Measurements from ENCODE around the gene ACBD4. TPM values are rescaled to one million over a fixed set of nuclear protein-coding genes. Genes with fewer than 3 reads are reported as not detected.
A peak's percentile ranks its signal among the peaks of the same experiment; 100 is the strongest.

Gene ACBD4
- total RNA-seq, 2 donors from 2014 or later, result 20.8 to 21.1 TPM

DNA sequence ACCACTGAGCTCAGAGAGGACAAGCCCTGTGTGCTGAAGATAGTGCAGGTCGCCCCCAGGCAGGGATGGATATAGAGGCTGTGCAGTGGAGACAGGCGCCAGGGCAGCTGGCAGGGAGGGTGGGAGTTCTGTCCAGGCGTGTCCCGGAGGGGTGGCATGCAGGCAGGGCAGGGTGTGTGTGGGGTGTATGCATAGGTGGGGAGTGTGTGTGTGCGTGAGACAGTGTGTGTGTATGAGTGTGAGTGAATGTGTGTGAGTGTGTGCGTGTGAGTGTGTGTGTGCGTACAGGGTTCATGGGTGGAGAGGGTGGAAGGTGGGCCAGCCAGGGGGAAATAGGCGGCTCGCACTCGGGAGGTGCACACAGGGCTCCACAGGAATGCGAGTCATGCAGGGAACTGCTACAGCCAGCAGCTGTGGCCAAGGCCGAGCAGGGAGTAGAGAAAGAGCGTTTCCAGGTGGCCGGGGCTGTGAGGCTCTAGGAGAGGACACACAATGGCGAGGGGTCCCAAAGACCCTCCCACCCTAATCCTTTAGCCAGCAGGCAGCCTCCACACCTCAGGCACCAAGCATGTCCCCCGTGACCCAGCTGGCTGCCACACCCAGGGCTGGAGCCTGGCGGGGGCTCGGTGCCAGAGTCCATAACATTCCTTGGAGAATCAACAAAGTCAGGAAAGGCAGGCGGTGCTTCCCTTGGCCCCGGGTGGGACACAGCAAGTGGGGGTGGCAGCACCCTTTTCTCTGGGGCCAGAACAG lies 7.8 kb upstream of the ACBD4 start:
- no peak overlapping the region for H3K4me3 ChIP-seq
- H3K27ac ChIP-seq, result peak overlapping the region; percentile 42 to 61 (median 47)
- DNase-seq (peak; percentile 39 to 74 (median 54)), ATAC-seq (peak; percentile 12)
- 29 to 48% methylated on average over 19 to 20 of the region's 20 CpGs for WGBS, 2 donors
- no peaks in the 10 kb centered on the region for H3K27me3 ChIP-seq
- TF ChIP-seq, protein P1, sequence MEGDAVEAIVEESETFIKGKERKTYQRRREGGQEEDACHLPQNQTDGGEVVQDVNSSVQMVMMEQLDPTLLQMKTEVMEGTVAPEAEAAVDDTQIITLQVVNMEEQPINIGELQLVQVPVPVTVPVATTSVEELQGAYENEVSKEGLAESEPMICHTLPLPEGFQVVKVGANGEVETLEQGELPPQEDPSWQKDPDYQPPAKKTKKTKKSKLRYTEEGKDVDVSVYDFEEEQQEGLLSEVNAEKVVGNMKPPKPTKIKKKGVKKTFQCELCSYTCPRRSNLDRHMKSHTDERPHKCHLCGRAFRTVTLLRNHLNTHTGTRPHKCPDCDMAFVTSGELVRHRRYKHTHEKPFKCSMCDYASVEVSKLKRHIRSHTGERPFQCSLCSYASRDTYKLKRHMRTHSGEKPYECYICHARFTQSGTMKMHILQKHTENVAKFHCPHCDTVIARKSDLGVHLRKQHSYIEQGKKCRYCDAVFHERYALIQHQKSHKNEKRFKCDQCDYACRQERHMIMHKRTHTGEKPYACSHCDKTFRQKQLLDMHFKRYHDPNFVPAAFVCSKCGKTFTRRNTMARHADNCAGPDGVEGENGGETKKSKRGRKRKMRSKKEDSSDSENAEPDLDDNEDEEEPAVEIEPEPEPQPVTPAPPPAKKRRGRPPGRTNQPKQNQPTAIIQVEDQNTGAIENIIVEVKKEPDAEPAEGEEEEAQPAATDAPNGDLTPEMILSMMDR (IDR thresholded peaks at IDR 0.05), result no peak
- TF ChIP-seq POLR2A (IDR thresholded peaks at IDR 0.05), result no peak
- no peaks in the 10 kb centered on the region for H3K9me3 ChIP-seq
- H3K4me1 ChIP-seq, result peaks cover 30% of the 10 kb centered on the region
- H3K36me3 ChIP-seq (replicated peaks in 1 of 2; ENCODE audit: insufficient read depth in 1 of 2, low read depth in 2 of 2), result no peaks in the 10 kb centered on the region
- intact Hi-C loops (cut with DNase I), result no loop called here

DNA sequence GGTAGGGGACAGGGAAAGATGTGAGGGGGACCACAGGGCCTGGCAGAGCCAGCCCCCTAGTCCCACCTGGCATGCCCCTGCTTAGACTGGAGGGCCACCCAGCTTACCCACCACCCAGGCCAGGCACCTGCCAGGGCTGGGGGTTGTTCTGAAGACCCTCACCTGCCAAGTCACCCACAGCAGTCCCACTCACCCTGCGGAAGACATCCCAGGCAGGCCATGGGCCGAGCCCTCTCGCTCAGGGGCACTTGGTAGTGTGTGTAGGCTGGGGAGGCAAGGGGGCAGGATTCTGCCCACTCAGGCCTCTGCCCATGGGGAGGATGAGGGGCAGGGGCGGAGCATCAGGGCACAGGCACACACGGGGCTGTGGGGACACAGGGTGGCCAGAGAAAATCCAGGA lies 7.2 kb upstream of the ACBD4 start:
- Histone ChIP-seq H3K4me3 (no peak overlapping the region), H3K36me3 (replicated peaks in 1 of 2; ENCODE audit: insufficient read depth in 1 of 2, low read depth in 2 of 2) (no peaks in the 10 kb centered on the region), H3K27ac (peak overlapping the region; percentile 42 to 61 (median 47)), H3K9me3 (no peaks in the 10 kb centered on the region), H3K4me1 (peaks cover 36% of the 10 kb centered on the region), H3K27me3 (no peaks in the 10 kb centered on the region)
- TF ChIP-seq, protein P1 (IDR thresholded peaks at IDR 0.05), result no peak
- TF ChIP-seq POLR2A (IDR thresholded peaks at IDR 0.05), result no peak
- ATAC-seq (no peak), DNase-seq (no peak)
- intact Hi-C loops (cut with DNase I), result no loop called here
- WGBS, 2 donors, result 82 to 93% methylated on average over 2 to 5 of the region's 5 CpGs

DNA sequence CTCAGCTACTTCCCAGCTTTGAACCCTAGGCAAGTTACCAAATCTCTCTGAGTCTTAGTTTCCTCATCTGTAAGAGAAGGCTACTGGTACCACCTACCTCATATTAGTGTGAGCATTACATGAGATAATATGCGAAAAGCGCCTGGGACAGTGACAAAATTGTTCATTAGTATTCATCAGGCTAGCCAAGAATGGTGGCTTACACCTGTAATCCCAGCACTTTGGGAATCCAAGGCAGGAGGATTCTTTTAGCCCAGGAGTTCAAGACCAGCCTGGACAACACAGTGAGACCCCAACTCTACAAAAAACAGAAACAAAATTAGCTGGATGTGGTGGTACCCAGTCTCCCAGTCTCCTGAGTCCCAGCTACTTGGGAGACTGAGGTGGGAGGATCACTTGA lies 6.5 kb upstream of the ACBD4 start:
- Histone ChIP-seq H3K27ac (no peak overlapping the region), H3K4me1 (peaks cover 36% of the 10 kb centered on the region), H3K9me3 (no peaks in the 10 kb centered on the region), H3K36me3 (replicated peaks in 1 of 2; ENCODE audit: insufficient read depth in 1 of 2, low read depth in 2 of 2) (no peaks in the 10 kb centered on the region), H3K4me3 (no peak overlapping the region), H3K27me3 (no peaks in the 10 kb centered on the region)
- 86 to 89% methylated on average over 2 of the region's 2 CpGs for WGBS, 2 donors
- TF ChIP-seq, protein P1 (IDR thresholded peaks at IDR 0.05), result no peak
- no peak for TF ChIP-seq POLR2A (IDR thresholded peaks at IDR 0.05)
- ATAC-seq (no peak), DNase-seq (no peak)
- intact Hi-C loops (cut with DNase I), result no loop called here

DNA sequence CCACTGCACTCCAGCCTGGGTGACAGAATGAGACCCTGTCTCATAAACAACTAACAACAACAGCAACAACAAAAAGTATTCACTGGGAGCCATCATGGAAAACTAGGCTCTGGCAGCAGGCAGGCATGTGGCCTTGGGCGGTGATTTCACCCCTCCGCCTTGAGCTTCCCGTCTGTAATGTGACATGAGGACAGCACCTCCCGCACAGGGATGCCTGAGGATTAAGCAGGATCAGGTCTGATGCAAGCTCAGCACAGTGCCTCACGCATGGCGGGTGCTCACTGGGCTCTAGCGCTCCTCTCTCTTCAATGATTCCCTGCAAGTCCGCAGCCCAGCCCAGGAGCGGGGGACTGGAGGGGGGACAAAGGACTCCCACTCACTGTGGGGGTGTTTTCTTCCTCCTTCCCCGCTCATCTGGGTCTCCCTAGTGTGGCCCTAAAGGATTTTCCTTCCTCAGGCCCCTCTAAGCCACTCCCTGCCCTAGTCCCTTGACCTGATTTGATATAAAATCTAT lies 6.0 kb upstream of the ACBD4 start:
- TF ChIP-seq, protein P1 (IDR thresholded peaks at IDR 0.05), result no peak
- no peak for TF ChIP-seq POLR2A (IDR thresholded peaks at IDR 0.05)
- intact Hi-C loops (cut with DNase I), result no loop called here
- no peak for ATAC-seq
- H3K27me3 ChIP-seq, result no peaks in the 10 kb centered on the region
- DNase-seq, result peak in 2 of 4 donors; percentile 25 to 30
- WGBS, 2 donors, result 76 to 81% methylated on average over 10 of the region's 10 CpGs
- peak overlapping the region in 1 of 4 donors; percentile 1 for H3K27ac ChIP-seq
- no peaks in the 10 kb centered on the region for H3K36me3 ChIP-seq (replicated peaks in 1 of 2; ENCODE audit: insufficient read depth in 1 of 2, low read depth in 2 of 2)
- peaks cover 36% of the 10 kb centered on the region for H3K4me1 ChIP-seq
- no peaks in the 10 kb centered on the region for H3K9me3 ChIP-seq
- H3K4me3 ChIP-seq, result no peak overlapping the region

All from body of pancreas (tissue), 4 donors.